Measurements from ENCODE around the gene GALNT17. TPM values are rescaled to one million over a fixed set of nuclear protein-coding genes. Genes with fewer than 3 reads are reported as not detected.

GALNT17 gene
- total and polyA plus RNA-seq, 4 donors = 1.3 to 22.4 (median 4.0) TPM

- intact Hi-C loops (cut with DNase I) = no loop called here
- DNase-seq = no peak
- H3K27ac ChIP-seq (ENCODE audit: low read depth in 1 of 2, low read length in 2 of 2) = no peak overlapping the region
Observed at GRCh38 chr7:71687831-71688599, 556.1 kb downstream of the GALNT17 start.

DNA sequence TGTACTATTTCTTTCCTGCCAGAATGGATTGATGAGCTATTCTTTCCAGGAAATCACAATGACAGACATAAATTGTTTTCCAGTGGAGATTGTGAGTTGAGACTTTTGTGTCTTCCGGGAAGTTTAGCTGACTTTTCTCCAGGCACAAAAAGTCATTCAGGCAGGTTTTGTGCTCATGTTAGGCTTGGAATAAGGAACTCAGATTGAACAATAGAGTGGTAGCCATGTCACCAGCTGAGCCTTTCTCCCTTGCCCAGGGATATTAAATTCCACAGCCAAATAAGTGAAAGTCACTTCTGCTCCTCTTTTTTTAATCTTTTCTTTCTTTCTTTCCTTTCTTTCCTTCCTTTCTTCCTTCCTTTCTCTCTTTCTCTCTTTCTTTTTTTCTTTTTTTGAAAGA is 559.6 kb downstream of the GALNT17 start:
- intact Hi-C loops (cut with DNase I) = no loop called here
- H3K4me3 ChIP-seq (ENCODE audit: low read length in 2 of 2) = no peak overlapping the region
- WGBS, 2 donors = 66 to 76% methylated on average over 1 of the region's 1 CpG
- no peaks in the 10 kb centered on the region for H3K27me3 ChIP-seq (ENCODE audit: control insufficient read depth in 1 of 2, insufficient read depth in 2 of 2, low read length in 1 of 2)
- H3K9me3 ChIP-seq (ENCODE audit: control insufficient read depth, low read length) = no peaks in the 10 kb centered on the region
- no peak overlapping the region for H3K27ac ChIP-seq (ENCODE audit: low read depth in 1 of 2, low read length in 2 of 2)
- DNase-seq = no peak
- H3K36me3 ChIP-seq (ENCODE audit: control insufficient read depth in 1 of 2, insufficient read depth in 2 of 2, low read length in 1 of 2) = no peaks in the 10 kb centered on the region
- no peak for ATAC-seq (ENCODE audit: low FRiP score)
- H3K4me1 ChIP-seq (ENCODE audit: control insufficient read depth in 1 of 2, insufficient read depth in 2 of 2, low read length in 2 of 2) = no peaks in the 10 kb centered on the region

More at GRCh38 chr7:71687831-71688599, 556.1 kb downstream of the GALNT17 start:
- ATAC-seq (ENCODE audit: low FRiP score) = no peak
- H3K36me3 ChIP-seq (ENCODE audit: control insufficient read depth in 1 of 2, insufficient read depth in 2 of 2, low read length in 1 of 2) = no peaks in the 10 kb centered on the region
- WGBS, 2 donors = 82 to 83% methylated on average over 11 of the region's 11 CpGs
- H3K27me3 ChIP-seq (ENCODE audit: control insufficient read depth in 1 of 2, insufficient read depth in 2 of 2, low read length in 1 of 2) = no peaks in the 10 kb centered on the region
- H3K4me1 ChIP-seq (ENCODE audit: control insufficient read depth in 1 of 2, insufficient read depth in 2 of 2, low read length in 2 of 2) = no peaks in the 10 kb centered on the region
- no peaks in the 10 kb centered on the region for H3K9me3 ChIP-seq (ENCODE audit: control insufficient read depth, low read length)
- H3K4me3 ChIP-seq (ENCODE audit: low read length in 2 of 2) = no peak overlapping the region

DNA sequence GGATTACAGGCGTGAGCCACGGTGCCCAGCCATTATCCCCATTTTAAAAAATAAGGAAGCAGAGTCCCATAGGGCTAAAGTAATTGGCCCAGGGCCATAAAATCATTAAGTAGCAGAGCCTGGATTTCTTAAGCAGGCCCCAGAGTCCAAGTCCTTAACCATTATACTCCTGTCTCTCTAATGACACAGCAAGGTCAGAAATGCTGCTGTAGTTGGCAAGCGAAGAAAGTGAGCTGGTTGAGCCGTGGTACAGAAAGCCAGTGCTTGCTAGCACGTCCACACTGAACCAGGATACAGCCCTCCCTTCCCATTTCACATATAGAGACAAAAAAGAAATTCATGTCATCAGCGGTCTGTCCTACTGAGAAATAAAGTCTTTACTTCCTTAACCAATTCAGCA is 562.7 kb downstream of the GALNT17 start:
- no peak overlapping the region for H3K27ac ChIP-seq (ENCODE audit: low read depth in 1 of 2, low read length in 2 of 2)
- intact Hi-C loops (cut with DNase I) = no loop called here
- ATAC-seq (ENCODE audit: low FRiP score) = no peak
- DNase-seq = no peak
- no peaks in the 10 kb centered on the region for H3K9me3 ChIP-seq (ENCODE audit: control insufficient read depth, low read length)
- no peaks in the 10 kb centered on the region for H3K36me3 ChIP-seq (ENCODE audit: control insufficient read depth in 1 of 2, insufficient read depth in 2 of 2, low read length in 1 of 2)
- H3K4me3 ChIP-seq (ENCODE audit: low read length in 2 of 2) = no peak overlapping the region
- H3K4me1 ChIP-seq (ENCODE audit: control insufficient read depth in 1 of 2, insufficient read depth in 2 of 2, low read length in 2 of 2) = no peaks in the 10 kb centered on the region
- WGBS, 2 donors = 76 to 81% methylated on average over 6 of the region's 6 CpGs
- H3K27me3 ChIP-seq (ENCODE audit: control insufficient read depth in 1 of 2, insufficient read depth in 2 of 2, low read length in 1 of 2) = no peaks in the 10 kb centered on the region

- DNase-seq (no peak), ATAC-seq (ENCODE audit: low FRiP score) (no peak)
- Histone ChIP-seq H3K4me1 (ENCODE audit: control insufficient read depth in 1 of 2, insufficient read depth in 2 of 2, low read length in 2 of 2) (no peaks in the 10 kb centered on the region), H3K4me3 (ENCODE audit: low read length in 2 of 2) (no peak overlapping the region), H3K9me3 (ENCODE audit: control insufficient read depth, low read length) (no peaks in the 10 kb centered on the region), H3K36me3 (ENCODE audit: control insufficient read depth in 1 of 2, insufficient read depth in 2 of 2, low read length in 1 of 2) (no peaks in the 10 kb centered on the region), H3K27me3 (ENCODE audit: control insufficient read depth in 1 of 2, insufficient read depth in 2 of 2, low read length in 1 of 2) (no peaks in the 10 kb centered on the region), H3K27ac (ENCODE audit: low read depth in 1 of 2, low read length in 2 of 2) (no peak overlapping the region)
- WGBS, 2 donors = 77 to 81% methylated on average over 2 of the region's 2 CpGs
- intact Hi-C loops (cut with DNase I) = no loop called here
Observed at GRCh38 chr7:71695186-71695585, 563.2 kb downstream of the GALNT17 start.

- no peaks in the 10 kb centered on the region for H3K27me3 ChIP-seq (ENCODE audit: control insufficient read depth in 1 of 2, insufficient read depth in 2 of 2, low read length in 1 of 2)
- no peak for DNase-seq
Observed at GRCh38 chr7:71696511-71696910, 564.6 kb downstream of the GALNT17 start.

GRCh38 chr7:71697400-71697799 is 565.5 kb downstream of the GALNT17 start:
- Histone ChIP-seq H3K9me3 (ENCODE audit: control insufficient read depth, low read length) (no peaks in the 10 kb centered on the region), H3K27me3 (ENCODE audit: control insufficient read depth in 1 of 2, insufficient read depth in 2 of 2, low read length in 1 of 2) (no peaks in the 10 kb centered on the region), H3K27ac (ENCODE audit: low read depth in 1 of 2, low read length in 2 of 2) (no peak overlapping the region), H3K4me1 (ENCODE audit: control insufficient read depth in 1 of 2, insufficient read depth in 2 of 2, low read length in 2 of 2) (no peaks in the 10 kb centered on the region), H3K36me3 (ENCODE audit: control insufficient read depth in 1 of 2, insufficient read depth in 2 of 2, low read length in 1 of 2) (no peaks in the 10 kb centered on the region), H3K4me3 (ENCODE audit: low read length in 2 of 2) (no peak overlapping the region)
- intact Hi-C loops (cut with DNase I) = no loop called here
- DNase-seq (no peak), ATAC-seq (ENCODE audit: low FRiP score) (no peak)
- WGBS, 2 donors = 95 to 100% methylated on average over 3 of the region's 3 CpGs

More at GRCh38 chr7:71696511-71696910, 564.6 kb downstream of the GALNT17 start:
- Histone ChIP-seq H3K9me3 (ENCODE audit: control insufficient read depth, low read length) (no peaks in the 10 kb centered on the region), H3K27ac (ENCODE audit: low read depth in 1 of 2, low read length in 2 of 2) (no peak overlapping the region), H3K36me3 (ENCODE audit: control insufficient read depth in 1 of 2, insufficient read depth in 2 of 2, low read length in 1 of 2) (no peaks in the 10 kb centered on the region), H3K4me3 (ENCODE audit: low read length in 2 of 2) (no peak overlapping the region), H3K4me1 (ENCODE audit: control insufficient read depth in 1 of 2, insufficient read depth in 2 of 2, low read length in 2 of 2) (no peaks in the 10 kb centered on the region)
- ATAC-seq (ENCODE audit: low FRiP score) = no peak
- WGBS, 2 donors = 84 to 86% methylated on average over 2 of the region's 2 CpGs
- intact Hi-C loops (cut with DNase I) = no loop called here

- Histone ChIP-seq H3K4me1 (ENCODE audit: control insufficient read depth in 1 of 2, insufficient read depth in 2 of 2, low read length in 2 of 2) (no peaks in the 10 kb centered on the region), H3K27ac (ENCODE audit: low read depth in 1 of 2, low read length in 2 of 2) (no peak overlapping the region), H3K4me3 (ENCODE audit: low read length in 2 of 2) (no peak overlapping the region), H3K36me3 (ENCODE audit: control insufficient read depth in 1 of 2, insufficient read depth in 2 of 2, low read length in 1 of 2) (no peaks in the 10 kb centered on the region), H3K27me3 (ENCODE audit: control insufficient read depth in 1 of 2, insufficient read depth in 2 of 2, low read length in 1 of 2) (no peaks in the 10 kb centered on the region), H3K9me3 (ENCODE audit: control insufficient read depth, low read length) (no peaks in the 10 kb centered on the region)
- ATAC-seq (ENCODE audit: low FRiP score) (no peak), DNase-seq (no peak)
- intact Hi-C loops (cut with DNase I) = no loop called here
- WGBS, 2 donors = 82 to 83% methylated on average over 3 of the region's 3 CpGs
Observed at GRCh38 chr7:71705217-71705616, 573.3 kb downstream of the GALNT17 start.

- no peaks in the 10 kb centered on the region for H3K4me1 ChIP-seq (ENCODE audit: control insufficient read depth in 1 of 2, insufficient read depth in 2 of 2, low read length in 2 of 2)
- H3K36me3 ChIP-seq (ENCODE audit: control insufficient read depth in 1 of 2, insufficient read depth in 2 of 2, low read length in 1 of 2) = peaks cover 0 to 1% of the 10 kb centered on the region in 2 donors
- intact Hi-C loops (cut with DNase I) = no loop called here
- H3K27ac ChIP-seq (ENCODE audit: low read depth in 1 of 2, low read length in 2 of 2) = no peak overlapping the region
- no peak for ATAC-seq (ENCODE audit: low FRiP score)
- 89 to 97% methylated on average over 3 of the region's 3 CpGs for WGBS, 2 donors
- no peaks in the 10 kb centered on the region for H3K9me3 ChIP-seq (ENCODE audit: control insufficient read depth, low read length)
- H3K4me3 ChIP-seq (ENCODE audit: low read length in 2 of 2) = no peak overlapping the region
- H3K27me3 ChIP-seq (ENCODE audit: control insufficient read depth in 1 of 2, insufficient read depth in 2 of 2, low read length in 1 of 2) = no peaks in the 10 kb centered on the region
- no peak for DNase-seq
Observed at GRCh38 chr7:71705901-71706596, 574.1 kb downstream of the GALNT17 start.

DNA sequence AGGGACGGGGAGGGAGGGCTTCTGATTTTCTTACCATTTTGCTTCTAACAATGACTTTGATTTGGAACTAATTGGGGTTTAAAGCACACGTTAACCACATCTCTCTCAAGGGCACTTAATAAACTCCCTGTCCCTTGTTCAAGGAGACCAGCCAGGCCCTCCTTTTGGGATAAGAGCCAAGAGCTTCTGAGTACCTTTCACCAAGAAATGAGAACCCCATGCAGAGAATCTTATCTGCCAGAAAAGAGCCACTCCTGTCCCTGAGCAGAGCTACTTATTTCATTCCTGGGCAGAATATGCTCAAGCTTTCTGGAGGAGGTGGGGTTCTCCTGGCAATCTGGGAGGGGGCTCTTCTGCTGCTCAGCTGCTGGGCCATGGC is 574.6 kb downstream of the GALNT17 start:
- Histone ChIP-seq H3K4me3 (ENCODE audit: low read length in 2 of 2) (no peak overlapping the region), H3K4me1 (ENCODE audit: control insufficient read depth in 1 of 2, insufficient read depth in 2 of 2, low read length in 2 of 2) (no peaks in the 10 kb centered on the region), H3K27ac (ENCODE audit: low read depth in 1 of 2, low read length in 2 of 2) (no peak overlapping the region), H3K9me3 (ENCODE audit: control insufficient read depth, low read length) (no peaks in the 10 kb centered on the region), H3K27me3 (ENCODE audit: control insufficient read depth in 1 of 2, insufficient read depth in 2 of 2, low read length in 1 of 2) (no peaks in the 10 kb centered on the region), H3K36me3 (ENCODE audit: control insufficient read depth in 1 of 2, insufficient read depth in 2 of 2, low read length in 1 of 2) (peaks cover 0 to 1% of the 10 kb centered on the region in 2 donors)
- ATAC-seq (ENCODE audit: low FRiP score) (no peak), DNase-seq (no peak)
- intact Hi-C loops (cut with DNase I) = no loop called here
- 37 to 40% methylated on average over 2 of the region's 2 CpGs for WGBS, 2 donors
